Coronary artery (tissue), 2 donors: ENCODE data around the gene SPPL2B.

ENCODE experiments used
- DNase-seq: peaks from one replicate; pipeline ENCODE4 v3.0.0-alpha.2; 2017; ENCODE audit warnings: low spot score
- H3K27ac ChIP-seq, 2 donors: fragments of 200-600 bp; sonication (generic); one replicate each; pipeline ENCODE4 v1.5.1; 2016 to 2019
- H3K4me3 ChIP-seq: fragments of 200-600 bp; sonication (generic); 2 replicates; pipeline ENCODE4 v1.5.1; 2016; ENCODE audit warnings: mild to moderate bottlenecking, moderate library complexity
- CTCF ChIP-seq: fragments of 200-600 bp; sonication (generic); IDR thresholded peaks from one replicate; pipeline ENCODE4 v1.5.1; 2019; ENCODE audit warnings: antibody characterized with exemption

Gene SPPL2B

DNA sequence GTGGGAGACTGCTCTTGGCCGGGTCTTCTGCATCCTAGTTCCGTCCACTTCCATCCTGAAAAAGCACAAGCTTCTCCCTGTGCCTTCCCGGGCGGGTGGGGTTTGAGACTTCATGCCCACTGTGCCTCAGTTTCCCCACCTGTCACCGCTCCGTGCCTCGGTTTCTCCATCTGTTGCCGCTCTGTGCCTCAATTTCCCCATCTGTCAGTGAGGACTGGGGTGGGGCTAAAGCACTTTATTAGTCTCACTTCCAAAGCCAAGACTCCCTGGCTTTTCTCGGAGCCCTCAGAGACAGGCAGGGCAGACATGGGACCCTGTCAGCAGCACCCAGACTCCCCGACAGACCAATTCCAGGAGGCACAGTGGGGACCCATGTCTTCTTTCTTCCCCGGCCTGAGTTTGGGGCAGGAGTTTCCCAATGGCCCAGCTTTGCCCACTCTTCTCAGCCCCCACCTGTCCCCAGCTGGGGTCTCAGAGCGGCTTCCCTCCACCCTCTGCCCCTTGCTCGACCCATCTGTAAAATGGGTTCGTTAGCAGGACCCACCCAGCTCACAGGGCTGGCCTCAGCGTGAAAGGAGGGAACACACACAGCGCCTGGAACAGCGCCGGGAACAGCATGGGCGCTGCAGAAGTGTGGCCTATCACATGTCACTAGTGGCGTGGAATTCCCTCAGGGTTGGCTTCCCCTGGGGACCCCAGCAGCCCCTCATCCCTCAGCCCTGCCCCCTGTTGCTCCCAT, 41.9 kb upstream of the SPPL2B start:
- TF ChIP-seq CTCF = no peak
- no peak for DNase-seq
- Histone ChIP-seq H3K4me3 (no peak overlapping the region), H3K27ac (no peak overlapping the region)

DNA sequence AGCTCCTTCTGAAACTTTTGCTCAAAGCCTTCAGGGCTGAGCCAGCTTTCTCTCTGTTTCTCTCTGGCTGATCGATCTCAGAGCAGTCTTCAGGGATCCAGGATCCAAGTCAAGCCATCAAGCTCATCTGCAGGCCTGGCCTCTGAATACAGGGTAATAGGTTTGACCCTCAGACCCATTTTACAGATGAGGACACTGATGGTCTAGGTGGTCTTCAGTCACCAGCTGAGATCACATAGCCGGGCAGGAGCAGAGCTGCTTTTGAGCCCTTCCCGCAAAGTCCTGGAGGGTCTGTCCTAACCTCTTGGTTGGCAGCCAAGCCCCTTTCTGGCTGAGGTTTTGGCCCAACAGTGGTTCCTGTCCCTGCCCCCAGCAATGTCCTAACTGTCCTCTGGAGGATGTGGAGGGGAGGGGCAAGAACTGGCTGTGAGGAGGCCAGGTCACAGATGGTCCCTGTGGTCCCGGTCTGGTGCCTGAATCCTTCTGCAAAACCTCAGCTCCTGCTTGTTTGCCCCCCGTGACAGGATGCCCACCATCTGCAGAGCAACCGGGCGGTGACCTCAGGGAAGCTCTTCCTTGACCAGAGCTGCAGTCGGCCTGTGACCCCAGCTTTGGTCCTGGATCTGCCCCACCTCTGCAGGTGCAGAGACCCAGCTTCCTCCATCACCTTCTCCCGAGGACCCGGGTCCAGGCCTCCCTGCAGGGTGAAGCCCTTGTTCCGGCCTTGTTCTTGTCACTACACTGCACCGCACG, 40.7 kb upstream of the SPPL2B start:
- no peak for DNase-seq
- Histone ChIP-seq H3K27ac (no peak overlapping the region), H3K4me3 (no peak overlapping the region)
- TF ChIP-seq CTCF = no peak

DNA sequence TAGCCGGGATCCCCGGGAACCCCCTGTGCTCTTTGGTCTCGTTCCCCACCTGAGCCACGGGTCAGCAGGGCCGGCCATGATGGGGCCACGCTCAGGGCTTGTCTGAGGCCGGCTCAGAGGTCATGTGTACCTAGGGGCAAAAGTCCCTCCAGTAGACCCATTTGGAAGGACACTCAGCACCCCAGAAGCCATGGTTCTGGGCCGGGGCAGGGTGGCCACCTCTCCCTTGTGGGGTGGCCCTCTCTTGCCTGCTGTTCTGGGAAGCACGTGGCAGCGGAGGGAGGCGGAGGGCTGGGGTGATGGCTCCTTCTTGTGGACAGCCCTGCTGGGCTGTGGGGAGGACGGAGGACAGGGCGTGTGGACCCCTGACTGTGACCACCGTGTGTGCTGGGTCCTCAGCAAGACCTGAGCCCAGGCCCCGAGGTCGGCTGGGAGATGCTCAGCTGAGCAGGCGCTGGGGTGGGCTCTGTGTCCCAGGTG, 40.1 kb upstream of the SPPL2B start:
- Histone ChIP-seq H3K4me3 (no peak overlapping the region), H3K27ac (no peak overlapping the region)
- DNase-seq = no peak
- no peak for TF ChIP-seq CTCF

- TF ChIP-seq CTCF = no peak
- no peak for DNase-seq
- H3K27ac ChIP-seq = peak overlapping the region in 1 of 2 donors; percentile 35
- H3K4me3 ChIP-seq = peak overlapping the region; percentile 71
These were observed 39.4 kb upstream of the SPPL2B start for GRCh38 chr19:2288818-2289713.

DNA sequence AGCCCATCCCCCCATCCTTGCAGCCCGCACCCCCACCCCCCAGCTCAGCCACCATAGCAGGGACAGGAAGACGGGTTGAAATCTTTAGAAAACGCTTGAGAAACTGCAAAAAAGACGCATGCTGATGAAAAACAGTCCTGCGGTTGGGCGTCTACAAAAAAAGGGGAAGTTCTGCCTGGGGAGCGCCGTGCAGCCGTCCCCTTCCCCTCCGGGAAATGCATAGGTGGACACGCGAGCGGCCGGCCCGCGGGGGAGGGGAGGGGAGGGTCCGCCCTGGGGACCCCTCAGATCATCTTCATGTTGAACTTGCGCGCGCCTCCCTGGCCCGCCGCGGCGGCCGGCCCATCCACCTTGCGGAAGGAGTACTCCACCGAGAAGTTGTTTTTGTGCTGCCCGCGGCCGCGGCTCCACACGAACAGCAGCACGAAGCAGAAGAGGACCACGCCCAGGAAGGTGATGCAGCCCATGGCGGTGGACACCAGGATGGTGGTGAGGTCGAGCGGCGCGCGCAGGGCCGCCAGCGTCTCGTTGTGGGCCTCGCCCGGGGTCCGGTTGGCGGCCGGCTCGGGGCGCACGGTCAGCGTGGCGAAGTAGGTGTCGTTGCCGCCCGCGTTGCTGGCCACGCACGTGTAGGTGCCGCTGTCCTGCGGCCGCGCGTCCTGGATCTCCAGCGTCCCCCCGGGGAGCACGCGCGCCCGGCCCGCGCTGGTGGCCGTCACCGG, 38.6 kb upstream of the SPPL2B start:
- peak overlapping the region in 1 of 2 donors; percentile 60 for H3K27ac ChIP-seq
- TF ChIP-seq CTCF = no peak
- peak overlapping the region; percentile 71 for H3K4me3 ChIP-seq
- no peak for DNase-seq

GRCh38 chr19:2290441-2291184, 37.9 kb upstream of the SPPL2B start:
- DNase-seq = no peak
- H3K27ac ChIP-seq = peak overlapping the region in 1 of 2 donors; percentile 60
- peak overlapping the region; percentile 71 for H3K4me3 ChIP-seq
- TF ChIP-seq CTCF = no peak
